Fibroblast of lung (primary cell): ENCODE data around the gene CCR2. TPM values are rescaled to one million over a fixed set of nuclear protein-coding genes. Genes with fewer than 3 reads are reported as not detected.

ENCODE experiments used
- DNase-seq, 2 donors: peaks; one replicate each; pipeline versions ENCODE4 v3.0.0 to v3.0.0-alpha.2; 2010; ENCODE audit warnings: low read depth in 2 of 2
- H2AFZ ChIP-seq: 2 replicates; pipeline ENCODE4 v1.5.1; 2012; ENCODE audit warnings: low read length, control low read depth, inconsistent platforms
- H3K27ac ChIP-seq: 2 replicates; pipeline ENCODE4 v1.5.1; 2011; ENCODE audit warnings: low read length, control low read depth; ENCODE audit not compliant: insufficient read depth
- H3K27me3 ChIP-seq: 2 replicates; pipeline ENCODE4 v1.5.1; 2011; ENCODE audit warnings: mild to moderate bottlenecking, low read length; ENCODE audit not compliant: control insufficient read depth, insufficient read depth
- H3K36me3 ChIP-seq: 2 replicates; pipeline ENCODE4 v1.5.1; 2011; ENCODE audit warnings: low read length; ENCODE audit not compliant: control insufficient read depth, insufficient read depth
- H3K4me1 ChIP-seq: 2 replicates; pipeline ENCODE4 v1.5.1; 2011; ENCODE audit warnings: low read length; ENCODE audit not compliant: control insufficient read depth, insufficient read depth; ENCODE audit errors: extremely low read depth
- H3K4me2 ChIP-seq: 2 replicates; pipeline ENCODE4 v1.5.1; 2011; ENCODE audit warnings: low read length, control low read depth; ENCODE audit not compliant: insufficient read depth; ENCODE audit errors: extremely low read depth
- H3K4me3 ChIP-seq, 4 experiments: fragments of 200-600 bp in 1 of 4; sonication (generic) in 1 of 4; replicated peaks in 1 of 4; 2 replicates each; pipeline ENCODE4 v1.5.1; 2011 to 2016; ENCODE audit warnings: low read length in 4 of 4, low read depth in 3 of 4, mild to moderate bottlenecking in 3 of 4, control low read depth in 2 of 4, inconsistent platforms in 1 of 4, mixed read lengths in 1 of 4; ENCODE audit not compliant: insufficient read depth in 1 of 4; ENCODE audit errors: control extremely low read depth in 1 of 4
- H3K79me2 ChIP-seq: 2 replicates; pipeline ENCODE4 v1.5.1; 2012; ENCODE audit warnings: mild to moderate bottlenecking, low read length, inconsistent platforms; ENCODE audit not compliant: control insufficient read depth, insufficient read depth
- H3K9ac ChIP-seq: 2 replicates; pipeline ENCODE4 v1.5.1; 2011; ENCODE audit warnings: mild to moderate bottlenecking, low read length, control low read depth; ENCODE audit not compliant: insufficient read depth
- H3K9me3 ChIP-seq: 2 replicates; pipeline ENCODE4 v1.5.1; 2012; ENCODE audit warnings: low read depth, low read length; ENCODE audit not compliant: control insufficient read depth, insufficient read depth
- H4K20me1 ChIP-seq: 2 replicates; pipeline ENCODE4 v1.5.1; 2011; ENCODE audit warnings: low read length; ENCODE audit not compliant: control insufficient read depth, insufficient read depth; ENCODE audit errors: extremely low read depth
- EZH2 ChIP-seq: IDR thresholded peaks from 2 replicates; pipeline ENCODE4 v1.5.1; 2012; ENCODE audit warnings: low read length, control low read depth, mild to moderate bottlenecking; ENCODE audit errors: missing control alignments
- polyA plus RNA-seq, 2 donors: library from polyadenylated mRNA; depleted of rRNA in 1 of 2; stranded (reverse) in 1 of 2; unstranded in 1 of 2; fragments of >200 nt; gene quantifications; 2 replicates each; pipeline ENCODE4 v1.2.1, GENCODE V29; 2011 to 2012; ENCODE audit warnings: missing spikeins in 1 of 2
- total RNA-seq: library from RNA; depleted of rRNA; stranded (reverse); fragments of >200 nt; gene quantifications from 2 replicates; pipeline ENCODE4 v1.2.1, GENCODE V29; 2014
- TF ChIP-seq, protein P1 (sequence below), 2 donors: IDR thresholded peaks in 1 of 2; conservative IDR thresholded peaks in 1 of 2; 1 replicate in 1 of 2; 2 replicates in 1 of 2; pipeline ENCODE4 v1.5.1; 2011 to 2012; ENCODE audit warnings: low read length in 2 of 2, control low read depth in 1 of 2, inconsistent platforms in 1 of 2, low read depth in 1 of 2, mild to moderate bottlenecking in 1 of 2

Gene CCR2
- total and polyA plus RNA-seq, 2 donors (not counting 1 experiment from before 2014, with no cell fraction given) = under 0.01 TPM; not detected in 1

DNA sequence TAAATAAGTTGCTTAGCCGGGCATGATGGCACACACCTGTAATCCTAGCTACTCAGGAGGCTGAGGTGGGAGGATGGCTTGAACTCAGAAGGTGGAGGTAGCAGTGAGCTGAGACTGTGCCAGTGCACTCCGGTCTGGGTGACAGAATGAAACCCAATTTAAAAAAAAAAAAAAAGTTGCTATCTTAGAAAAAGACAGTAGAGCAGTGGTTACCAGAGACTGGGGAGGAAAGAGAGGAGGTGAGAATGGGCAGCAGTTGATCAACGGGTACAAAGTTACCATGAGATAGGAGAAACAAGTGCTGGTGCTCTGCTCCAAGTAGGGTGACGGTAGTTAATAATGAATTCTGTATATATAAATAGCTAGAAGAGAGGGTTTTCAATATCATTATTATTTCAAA is 821 bp upstream of the CCR2 start:
- Histone ChIP-seq H3K9me3 (no peaks in the 10 kb centered on the region), H3K9ac (no peak overlapping the region), H3K27me3 (peaks cover 10% of the 10 kb centered on the region), H3K36me3 (no peaks in the 10 kb centered on the region), H3K4me2 (no peak overlapping the region), H2AFZ (no peak overlapping the region), H3K27ac (no peak overlapping the region), H3K79me2 (no peaks in the 10 kb centered on the region), H3K4me1 (no peaks in the 10 kb centered on the region), H4K20me1 (no peaks in the 10 kb centered on the region), H3K4me3 (no peak overlapping the region)
- no peak for DNase-seq
- no peak for TF ChIP-seq EZH2
- TF ChIP-seq, protein P1, sequence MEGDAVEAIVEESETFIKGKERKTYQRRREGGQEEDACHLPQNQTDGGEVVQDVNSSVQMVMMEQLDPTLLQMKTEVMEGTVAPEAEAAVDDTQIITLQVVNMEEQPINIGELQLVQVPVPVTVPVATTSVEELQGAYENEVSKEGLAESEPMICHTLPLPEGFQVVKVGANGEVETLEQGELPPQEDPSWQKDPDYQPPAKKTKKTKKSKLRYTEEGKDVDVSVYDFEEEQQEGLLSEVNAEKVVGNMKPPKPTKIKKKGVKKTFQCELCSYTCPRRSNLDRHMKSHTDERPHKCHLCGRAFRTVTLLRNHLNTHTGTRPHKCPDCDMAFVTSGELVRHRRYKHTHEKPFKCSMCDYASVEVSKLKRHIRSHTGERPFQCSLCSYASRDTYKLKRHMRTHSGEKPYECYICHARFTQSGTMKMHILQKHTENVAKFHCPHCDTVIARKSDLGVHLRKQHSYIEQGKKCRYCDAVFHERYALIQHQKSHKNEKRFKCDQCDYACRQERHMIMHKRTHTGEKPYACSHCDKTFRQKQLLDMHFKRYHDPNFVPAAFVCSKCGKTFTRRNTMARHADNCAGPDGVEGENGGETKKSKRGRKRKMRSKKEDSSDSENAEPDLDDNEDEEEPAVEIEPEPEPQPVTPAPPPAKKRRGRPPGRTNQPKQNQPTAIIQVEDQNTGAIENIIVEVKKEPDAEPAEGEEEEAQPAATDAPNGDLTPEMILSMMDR (conservative IDR thresholded peaks at IDR 0.05 in 1 of 2, IDR thresholded peaks at IDR 0.05 in 1 of 2; ENCODE audit: low read depth in 1 of 2, low read length in 2 of 2) = no peak

- Histone ChIP-seq H3K27me3 (peaks cover 10% of the 10 kb centered on the region), H3K4me1 (no peaks in the 10 kb centered on the region)
Observed at GRCh38 chr3:46354478-46354877, 567 bp downstream of the CCR2 start.

GRCh38 chr3:46354984-46355383 is 1.1 kb downstream of the CCR2 start:
- Histone ChIP-seq H3K4me3 (no peak overlapping the region), H4K20me1 (no peaks in the 10 kb centered on the region), H3K36me3 (no peaks in the 10 kb centered on the region), H3K79me2 (no peaks in the 10 kb centered on the region), H3K4me2 (no peak overlapping the region), H3K27ac (no peak overlapping the region), H3K27me3 (peaks cover 10% of the 10 kb centered on the region), H3K4me1 (no peaks in the 10 kb centered on the region), H3K9me3 (no peaks in the 10 kb centered on the region), H3K9ac (no peak overlapping the region), H2AFZ (no peak overlapping the region)
- no peak for TF ChIP-seq EZH2
- TF ChIP-seq, protein P1 (conservative IDR thresholded peaks at IDR 0.05 in 1 of 2, IDR thresholded peaks at IDR 0.05 in 1 of 2; ENCODE audit: low read depth in 1 of 2, low read length in 2 of 2) = no peak
- no peak for DNase-seq

More at GRCh38 chr3:46354478-46354877, 567 bp downstream of the CCR2 start:
- H2AFZ ChIP-seq = no peak overlapping the region
- H3K36me3 ChIP-seq = no peaks in the 10 kb centered on the region
- H3K4me3 ChIP-seq = no peak overlapping the region
- TF ChIP-seq, protein P1 (conservative IDR thresholded peaks at IDR 0.05 in 1 of 2, IDR thresholded peaks at IDR 0.05 in 1 of 2; ENCODE audit: low read depth in 1 of 2, low read length in 2 of 2) = no peak
- H3K4me2 ChIP-seq = no peak overlapping the region
- H3K27ac ChIP-seq = no peak overlapping the region
- H4K20me1 ChIP-seq = no peaks in the 10 kb centered on the region
- no peaks in the 10 kb centered on the region for H3K79me2 ChIP-seq
- H3K9ac ChIP-seq = no peak overlapping the region
- no peak for DNase-seq
- no peaks in the 10 kb centered on the region for H3K9me3 ChIP-seq
